HepG2 (cell line): ENCODE results near the gene FBF1. TPM values are rescaled to one million over a fixed set of nuclear protein-coding genes. Genes with fewer than 3 reads are reported as not detected.

Source experiments
- FOXK2 ChIP-seq: fragments of 450-650 bp; IDR thresholded peaks from 2 replicates; pipeline ENCODE4 v1.6.1; 2016
- HOMEZ ChIP-seq: IDR thresholded peaks from 2 replicates; pipeline ENCODE4 v1.6.1; 2016; ENCODE audit warnings: low read depth
- HOXA7 ChIP-seq: sonication (generic); formaldehyde crosslinking; IDR thresholded peaks from 2 replicates; pipeline ENCODE4 v1.8.1; 2022; ENCODE audit warnings: mild to moderate bottlenecking, missing genetic modification reagents, moderate library complexity
- ISL2 ChIP-seq: sonication (generic); formaldehyde crosslinking; IDR thresholded peaks from 2 replicates; pipeline ENCODE4 v1.5.0; 2020; ENCODE audit warnings: missing genetic modification reagents
- LCORL ChIP-seq, 2 experiments: fragments of 450-650 bp in 1 of 2; sonication (generic) in 1 of 2; formaldehyde crosslinking in 1 of 2; IDR thresholded peaks; 2 replicates each; pipeline versions ENCODE4 v1.5.0 to v1.6.1; 2017 to 2020; ENCODE audit warnings: antibody characterized with exemption in 1 of 2, missing genetic modification reagents in 1 of 2
- RBM39 ChIP-seq: fragments of 200-400 bp; formaldehyde crosslinking; IDR thresholded peaks from one replicate; pipeline ENCODE4 v1.6.1; 2018; ENCODE audit warnings: antibody characterized with exemption, mild to moderate bottlenecking, low read depth, low read length; ENCODE audit not compliant: poor library complexity, severe bottlenecking
- SMAD9 ChIP-seq: sonication (generic); formaldehyde crosslinking; IDR thresholded peaks from 2 replicates; pipeline ENCODE4 v1.5.1; 2020; ENCODE audit warnings: mild to moderate bottlenecking, missing genetic modification reagents
- SOX5 ChIP-seq: IDR thresholded peaks from 2 replicates; pipeline ENCODE4 v1.6.1; 2016; ENCODE audit warnings: borderline replicate concordance
- SP1 ChIP-seq, 2 experiments: fragments of 450-650 bp in 1 of 2; sonication (generic) in 1 of 2; formaldehyde crosslinking in 1 of 2; IDR thresholded peaks; 2 replicates each; pipeline versions ENCODE4 v1.4.0 to v1.6.1; 2016 to 2020; ENCODE audit warnings: missing genetic modification reagents in 1 of 2
- SP2 ChIP-seq: sonication (generic); formaldehyde crosslinking; IDR thresholded peaks from 2 replicates; pipeline ENCODE4 v1.5.1; 2020; ENCODE audit warnings: mild to moderate bottlenecking, missing genetic modification reagents
- ZBTB44 ChIP-seq: sonication (generic); formaldehyde crosslinking; IDR thresholded peaks from 2 replicates; pipeline ENCODE4 v1.4.0; 2020; ENCODE audit warnings: missing genetic modification reagents
- ZHX2 ChIP-seq, 2 experiments: sonication (generic) in 1 of 2; formaldehyde crosslinking in 1 of 2; IDR thresholded peaks; 2 replicates each; pipeline versions ENCODE4 v1.6.1 to v1.9.0; 2014 to 2022; ENCODE audit warnings: antibody characterized with exemption in 1 of 2, borderline replicate concordance in 1 of 2, inconsistent platforms in 1 of 2, low read depth in 1 of 2, missing genetic modification reagents in 1 of 2
- ZMYM3 ChIP-seq: sonication (generic); formaldehyde crosslinking; IDR thresholded peaks from 2 replicates; pipeline ENCODE4 v1.5.1; 2020; ENCODE audit warnings: mild to moderate bottlenecking, missing genetic modification reagents
- ZNF230 ChIP-seq: sonication (generic); formaldehyde crosslinking; IDR thresholded peaks from 2 replicates; pipeline ENCODE4 v1.4.0; 2020; ENCODE audit warnings: mild to moderate bottlenecking, missing genetic modification reagents
- ZNF530 ChIP-seq: sonication (generic); formaldehyde crosslinking; IDR thresholded peaks from 2 replicates; pipeline ENCODE4 v1.5.0; 2020; ENCODE audit warnings: low read depth, mild to moderate bottlenecking, missing genetic modification reagents
- ZNF546 ChIP-seq: sonication (generic); formaldehyde crosslinking; conservative IDR thresholded peaks from 2 replicates; pipeline ENCODE4 v1.8.1; 2023; ENCODE audit warnings: mild to moderate bottlenecking, missing genetic modification reagents
- ZNF597 ChIP-seq: sonication (generic); formaldehyde crosslinking; IDR thresholded peaks from 2 replicates; pipeline ENCODE4 v1.5.0; 2020; ENCODE audit warnings: missing genetic modification reagents
- polyA plus RNA-seq, 8 experiments: library from polyadenylated mRNA; depleted of rRNA in 3 of 8; stranded (reverse) in 7 of 8; unstranded in 1 of 8; fragments of >200 nt; fragmentation: Illumina TruSeq in 4 of 8; extraction: Trizol in 4 of 8; gene quantifications; 2 replicates each; pipeline versions ENCODE4 v1.2.1 to v1.2.3, GENCODE V29; 2011 to 2016; ENCODE audit warnings: low read depth in 4 of 8, missing spikeins in 1 of 8, mixed read lengths in 1 of 8; ENCODE audit not compliant: insufficient read depth in 1 of 8
- total RNA-seq, 5 experiments: library from RNA; depleted of rRNA; stranded (reverse); fragments of >200 nt; fragmentation: Illumina TruSeq; extraction: Trizol; gene quantifications; 2 replicates each; pipeline ENCODE4 v1.2.3, GENCODE V29; 2016; ENCODE audit warnings: low read depth in 1 of 5

Gene FBF1
- total and polyA plus RNA-seq, 2 of the 13 experiments (the other 11 are each of a cell fraction or from before 2014, with no cell fraction given), result 2.4 to 8.1 TPM

GRCh38 chr17:75876938-75877751 is 63.7 kb downstream of the FBF1 start (continued):
- TF ChIP-seq ZHX2 (IDR thresholded peaks at IDR 0.05; ENCODE audit: low read depth) (peak; percentile 4; the same call in 1 of the 2 replicates), ZHX2 (CRISPR knock-in tag; IDR thresholded peaks at IDR 0.05; ENCODE audit: borderline replicate concordance) (no peak), HOMEZ (no peak), ZNF597 (no peak; the same call in 1 of the 2 replicates), SP2 (no peak), ZNF546 (CRISPR knock-in tag) (no peak; the same call in 1 of the 2 replicates), ZNF230 (CRISPR knock-in tag) (0 out of 2 replicates have a peak, but pooled peaks have one; percentile 19), SOX5 (peak; percentile 34; the same call in 1 of the 2 replicates), SP1 (IDR thresholded peaks at IDR 0.05) (no peak), SP1 (CRISPR knock-in tag; IDR thresholded peaks at IDR 0.05) (no peak), HOXA7 (CRISPR knock-in tag) (no peak), ZNF530 (CRISPR knock-in tag) (no peak; the same call in 1 of the 2 replicates), ZBTB44 (CRISPR knock-in tag) (peak; percentile 19; the same call in 1 of the 2 replicates), RBM39 (no peak), FOXK2 (no peak), SMAD9 (CRISPR knock-in tag) (peak; percentile 75; the same call in 1 of the 2 replicates), ZMYM3 (no peak), ISL2 (CRISPR knock-in tag) (no peak), LCORL (IDR thresholded peaks at IDR 0.05) (no peak), LCORL (CRISPR knock-in tag; IDR thresholded peaks at IDR 0.05) (peak; percentile 55)
